GM12872 (cell line): ENCODE results near the gene CARD11.

Experiments
- CTCF ChIP-seq: IDR thresholded peaks from 3 replicates; pipeline ENCODE4 v1.5.1; 2011; ENCODE audit warnings: low read depth, mild to moderate bottlenecking, low read length, moderate library complexity; ENCODE audit not compliant: insufficient read depth

Gene CARD11

GRCh38 chr7:3043544-3044371 lies at the start of gene CARD11:
TSS of gene CARD11 (minus strand) at chr7:3043867. CDS start at chr7:2958506, 85,361 bp downstream.
- no peak for TF ChIP-seq CTCF

GRCh38 chr7:3092468-3092867 lies 48.8 kb upstream of the CARD11 start:
- TF ChIP-seq CTCF = no peak

- TF ChIP-seq CTCF = no peak
These were observed 48.0 kb upstream of the CARD11 start for GRCh38 chr7:3091631-3092030.

- peak; percentile 62; the same call in 2 of the 3 replicates for TF ChIP-seq CTCF
These were observed 45.8 kb upstream of the CARD11 start for GRCh38 chr7:3089493-3089892.

GRCh38 chr7:3087243-3087755 lies 43.6 kb upstream of the CARD11 start:
- TF ChIP-seq CTCF = no peak

- TF ChIP-seq CTCF = no peak
These were observed 39.7 kb upstream of the CARD11 start for GRCh38 chr7:3083350-3083749.

GRCh38 chr7:3082831-3083230 lies 39.2 kb upstream of the CARD11 start:
- no peak for TF ChIP-seq CTCF
